Epithelial cell of esophagus (primary cell): Measurements from ENCODE around the gene AMER2.

Experiments used
- DNase-seq: peaks from one replicate; pipeline ENCODE4 v3.0.0; 2010; ENCODE audit warnings: low read depth
- H3K4me3 ChIP-seq: 2 replicates; pipeline ENCODE4 v1.5.1; 2011; ENCODE audit warnings: mild to moderate bottlenecking, low read length, control low read depth
- TF ChIP-seq, protein P1 (sequence below): IDR thresholded peaks from 2 replicates; pipeline ENCODE4 v1.5.1; 2011; ENCODE audit warnings: low read depth, mild to moderate bottlenecking, low read length, control low read depth, inconsistent platforms; ENCODE audit not compliant: insufficient read depth; ENCODE audit errors: missing control alignments

The AMER2 gene

DNA sequence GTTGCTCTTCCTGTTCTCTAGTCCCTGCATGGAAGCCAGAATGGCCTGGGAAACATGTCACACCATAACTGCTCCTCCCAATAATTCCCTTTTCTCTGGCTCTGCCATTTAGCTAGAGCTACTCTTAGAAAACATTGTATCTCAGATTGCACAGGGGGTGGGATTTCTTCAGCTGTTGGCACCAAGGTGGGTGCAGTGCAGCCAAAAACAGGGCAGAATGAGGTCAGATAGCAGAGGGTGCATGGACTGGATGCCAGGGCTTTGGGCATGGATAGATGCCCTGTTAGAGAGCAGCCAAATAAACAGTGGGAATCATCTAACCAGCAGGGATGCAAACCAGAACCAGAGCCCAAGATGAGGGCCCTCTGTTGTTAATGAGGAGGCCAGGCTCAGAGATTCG is 4.9 kb upstream of the AMER2 start:
- H3K4me3 ChIP-seq, result no peak overlapping the region
- DNase-seq, result no peak
- TF ChIP-seq, protein P1, sequence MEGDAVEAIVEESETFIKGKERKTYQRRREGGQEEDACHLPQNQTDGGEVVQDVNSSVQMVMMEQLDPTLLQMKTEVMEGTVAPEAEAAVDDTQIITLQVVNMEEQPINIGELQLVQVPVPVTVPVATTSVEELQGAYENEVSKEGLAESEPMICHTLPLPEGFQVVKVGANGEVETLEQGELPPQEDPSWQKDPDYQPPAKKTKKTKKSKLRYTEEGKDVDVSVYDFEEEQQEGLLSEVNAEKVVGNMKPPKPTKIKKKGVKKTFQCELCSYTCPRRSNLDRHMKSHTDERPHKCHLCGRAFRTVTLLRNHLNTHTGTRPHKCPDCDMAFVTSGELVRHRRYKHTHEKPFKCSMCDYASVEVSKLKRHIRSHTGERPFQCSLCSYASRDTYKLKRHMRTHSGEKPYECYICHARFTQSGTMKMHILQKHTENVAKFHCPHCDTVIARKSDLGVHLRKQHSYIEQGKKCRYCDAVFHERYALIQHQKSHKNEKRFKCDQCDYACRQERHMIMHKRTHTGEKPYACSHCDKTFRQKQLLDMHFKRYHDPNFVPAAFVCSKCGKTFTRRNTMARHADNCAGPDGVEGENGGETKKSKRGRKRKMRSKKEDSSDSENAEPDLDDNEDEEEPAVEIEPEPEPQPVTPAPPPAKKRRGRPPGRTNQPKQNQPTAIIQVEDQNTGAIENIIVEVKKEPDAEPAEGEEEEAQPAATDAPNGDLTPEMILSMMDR, result no peak

GRCh38 chr13:25175431-25175830 is 3.3 kb upstream of the AMER2 start:
- DNase-seq, result no peak
- no peak overlapping the region for H3K4me3 ChIP-seq
- TF ChIP-seq, protein P1, result no peak

DNA sequence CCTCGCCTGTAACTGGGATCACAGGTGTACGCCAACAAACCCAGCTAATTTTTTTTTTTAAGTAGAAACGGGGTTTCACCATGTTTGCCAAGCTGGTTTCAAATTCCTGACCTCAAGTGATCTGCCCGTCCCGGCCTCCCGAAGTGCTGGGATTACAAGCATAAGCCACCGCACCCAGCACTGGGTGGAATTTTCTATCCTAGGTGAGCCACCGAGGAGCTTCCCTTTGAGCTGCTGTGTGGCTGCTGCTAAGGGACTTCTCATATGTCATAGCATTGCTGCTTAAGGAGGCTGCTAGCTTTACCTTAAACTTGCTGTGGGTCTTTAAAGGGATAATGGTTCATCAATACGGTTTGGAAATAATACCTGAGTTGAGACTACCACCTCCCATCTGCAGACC is 2.9 kb upstream of the AMER2 start:
- DNase-seq, result no peak
- H3K4me3 ChIP-seq, result no peak overlapping the region
- TF ChIP-seq, protein P1, result no peak

DNA sequence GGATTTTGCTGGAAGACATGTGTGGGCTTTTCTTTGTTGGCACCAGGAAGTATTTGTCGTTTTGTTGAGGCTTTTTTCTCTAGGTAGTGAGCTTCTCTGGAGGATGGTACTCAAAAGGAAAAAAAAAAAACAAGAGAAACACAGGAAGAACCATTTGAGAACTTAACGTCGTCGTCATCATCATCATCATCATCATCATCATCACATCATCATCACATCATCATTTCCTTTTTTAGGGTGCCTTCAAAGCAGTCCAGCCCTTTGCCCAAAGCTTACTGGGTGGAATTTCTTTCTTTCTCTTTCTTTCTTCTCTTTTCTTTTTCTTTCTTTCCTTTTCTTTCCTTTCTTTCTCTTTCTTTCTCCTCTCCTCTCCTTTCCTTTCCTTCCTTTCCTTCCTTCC is 2.2 kb upstream of the AMER2 start:
- TF ChIP-seq, protein P1, result no peak
- no peak overlapping the region for H3K4me3 ChIP-seq
- DNase-seq, result no peak

DNA sequence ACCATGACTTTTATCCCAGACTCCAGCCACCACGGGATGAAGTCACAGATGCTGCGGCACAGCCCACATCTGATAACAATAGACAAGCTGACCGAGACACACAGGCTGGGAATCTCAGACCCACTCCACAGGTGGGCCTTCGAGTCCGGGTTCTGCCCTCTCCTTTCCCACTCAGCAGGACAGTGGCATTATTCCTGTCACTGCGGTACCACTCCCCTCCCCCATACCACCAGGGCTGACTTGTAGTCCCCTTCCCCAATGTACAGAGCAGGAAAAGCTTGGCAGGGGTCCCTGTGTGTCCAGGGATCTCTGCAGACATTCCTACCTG is 179 bp upstream of the AMER2 start:
- TF ChIP-seq, protein P1, result no peak
- no peak overlapping the region for H3K4me3 ChIP-seq
- no peak for DNase-seq

- H3K4me3 ChIP-seq, result no peak overlapping the region
- TF ChIP-seq, protein P1, result no peak
- no peak for DNase-seq
Measured at GRCh38 chr13:25171170-25171516, 945 bp downstream of the AMER2 start.

- no peak overlapping the region for H3K4me3 ChIP-seq
- peak; percentile 22 for DNase-seq
- TF ChIP-seq, protein P1, result no peak
Measured at GRCh38 chr13:25170554-25171111, 1.5 kb downstream of the AMER2 start.
